DND-41 (cell line): ENCODE measurements around the gene CMTM3.
A peak's percentile ranks its signal among the peaks of the same experiment; 100 is the strongest.

Experiments
- ATAC-seq: fragments of 200-7000 bp; cut with Tn5 transposase; 3 replicates; pipeline ENCODE4 v1.9.1; 2021; ENCODE audit warnings: low read depth; ENCODE audit not compliant: insufficient read depth
- DNase-seq: peaks from one replicate; pipeline ENCODE4 v3.0.0-alpha.2; 2020
- H2AFZ ChIP-seq: 2 replicates; pipeline ENCODE4 v1.6.0; 2012; ENCODE audit warnings: low read depth, low read length
- H3K27ac ChIP-seq: 2 replicates; pipeline ENCODE4 v1.5.1; 2012; ENCODE audit warnings: low read length, inconsistent platforms
- H3K27me3 ChIP-seq: fragments of 200-600 bp; sonication (generic); 2 replicates; pipeline ENCODE4 v1.6.0; 2012; ENCODE audit warnings: low read length, mild to moderate bottlenecking, inconsistent platforms; ENCODE audit not compliant: insufficient read depth, poor library complexity
- H3K36me3 ChIP-seq: 2 replicates; pipeline ENCODE4 v1.5.1; 2012; ENCODE audit warnings: low read length, inconsistent platforms; ENCODE audit not compliant: insufficient read depth
- H3K4me1 ChIP-seq: 2 replicates; pipeline ENCODE4 v1.5.1; 2012; ENCODE audit warnings: mild to moderate bottlenecking, low read length; ENCODE audit not compliant: insufficient read depth
- H3K4me2 ChIP-seq: 2 replicates; pipeline ENCODE4 v1.6.0; 2012; ENCODE audit warnings: mild to moderate bottlenecking, moderate library complexity, low read length, inconsistent platforms; ENCODE audit not compliant: insufficient read depth
- H3K4me3 ChIP-seq, 2 experiments: fragments of 200-600 bp in 1 of 2; shearing (Covaris generic) in 1 of 2; 2 replicates each; pipeline ENCODE4 v1.5.1; 2012 to 2016; ENCODE audit warnings: inconsistent platforms in 2 of 2, low read length in 2 of 2, mild to moderate bottlenecking in 2 of 2, low read depth in 1 of 2, moderate library complexity in 1 of 2
- H3K79me2 ChIP-seq: 2 replicates; pipeline ENCODE4 v1.6.0; 2012; ENCODE audit warnings: low read length, inconsistent platforms; ENCODE audit not compliant: insufficient read depth
- H3K9ac ChIP-seq: 2 replicates; pipeline ENCODE4 v1.6.0; 2012; ENCODE audit warnings: low read depth, mild to moderate bottlenecking, inconsistent platforms, low read length, moderate library complexity
- H3K9me3 ChIP-seq: 2 replicates; pipeline ENCODE4 v1.5.1; 2012; ENCODE audit warnings: low read length, moderate library complexity, mild to moderate bottlenecking, inconsistent platforms; ENCODE audit not compliant: insufficient read depth, severe bottlenecking
- H4K20me1 ChIP-seq: 2 replicates; pipeline ENCODE4 v1.6.0; 2012; ENCODE audit warnings: low read length; ENCODE audit not compliant: insufficient read depth
- EZH2 ChIP-seq: IDR thresholded peaks from 3 replicates; pipeline ENCODE4 v1.6.1; 2012; ENCODE audit warnings: borderline replicate concordance, low read depth, mild to moderate bottlenecking, moderate library complexity, low read length, inconsistent platforms; ENCODE audit not compliant: severe bottlenecking
- TF ChIP-seq, protein P1 (sequence below): IDR thresholded peaks from 2 replicates; pipeline ENCODE4 v1.5.1; 2012; ENCODE audit warnings: borderline replicate concordance, low read length, moderate library complexity, mild to moderate bottlenecking; ENCODE audit not compliant: poor library complexity, severe bottlenecking; ENCODE audit errors: extremely low read depth

Gene CMTM3

GRCh38 chr16:66562409-66562808 is 42.1 kb upstream of the CMTM3 start:
- H3K79me2 ChIP-seq, result peaks cover 83% of the 10 kb centered on the region
- H2AFZ ChIP-seq, result no peak overlapping the region
- H3K9ac ChIP-seq, result no peak overlapping the region
- ATAC-seq (0 out of 3 replicates have a peak, but pooled peaks have one; percentile 4), DNase-seq (no peak)
- H3K4me1 ChIP-seq, result peaks cover 56% of the 10 kb centered on the region
- no peak overlapping the region for H3K4me2 ChIP-seq
- H3K4me3 ChIP-seq, result no peak overlapping the region
- TF ChIP-seq, protein P1, sequence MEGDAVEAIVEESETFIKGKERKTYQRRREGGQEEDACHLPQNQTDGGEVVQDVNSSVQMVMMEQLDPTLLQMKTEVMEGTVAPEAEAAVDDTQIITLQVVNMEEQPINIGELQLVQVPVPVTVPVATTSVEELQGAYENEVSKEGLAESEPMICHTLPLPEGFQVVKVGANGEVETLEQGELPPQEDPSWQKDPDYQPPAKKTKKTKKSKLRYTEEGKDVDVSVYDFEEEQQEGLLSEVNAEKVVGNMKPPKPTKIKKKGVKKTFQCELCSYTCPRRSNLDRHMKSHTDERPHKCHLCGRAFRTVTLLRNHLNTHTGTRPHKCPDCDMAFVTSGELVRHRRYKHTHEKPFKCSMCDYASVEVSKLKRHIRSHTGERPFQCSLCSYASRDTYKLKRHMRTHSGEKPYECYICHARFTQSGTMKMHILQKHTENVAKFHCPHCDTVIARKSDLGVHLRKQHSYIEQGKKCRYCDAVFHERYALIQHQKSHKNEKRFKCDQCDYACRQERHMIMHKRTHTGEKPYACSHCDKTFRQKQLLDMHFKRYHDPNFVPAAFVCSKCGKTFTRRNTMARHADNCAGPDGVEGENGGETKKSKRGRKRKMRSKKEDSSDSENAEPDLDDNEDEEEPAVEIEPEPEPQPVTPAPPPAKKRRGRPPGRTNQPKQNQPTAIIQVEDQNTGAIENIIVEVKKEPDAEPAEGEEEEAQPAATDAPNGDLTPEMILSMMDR, result peak; percentile 31
- no peak for TF ChIP-seq EZH2
- H3K9me3 ChIP-seq, result no peaks in the 10 kb centered on the region
- peak overlapping the region; percentile 33; the same call in 1 of the 2 replicates for H3K27ac ChIP-seq
- no peaks in the 10 kb centered on the region for H3K27me3 ChIP-seq
- peaks cover 50% of the 10 kb centered on the region for H4K20me1 ChIP-seq
- peaks cover 98% of the 10 kb centered on the region for H3K36me3 ChIP-seq

GRCh38 chr16:66562986-66563385 is 41.5 kb upstream of the CMTM3 start:
- H3K36me3 ChIP-seq, result peaks cover 93% of the 10 kb centered on the region
- peaks cover 50% of the 10 kb centered on the region for H3K4me1 ChIP-seq
- no peak overlapping the region for H3K4me3 ChIP-seq
- H3K4me2 ChIP-seq, result no peak overlapping the region
- DNase-seq, result no peak
- peaks cover 77% of the 10 kb centered on the region for H3K79me2 ChIP-seq
- H2AFZ ChIP-seq, result no peak overlapping the region
- TF ChIP-seq, protein P1, result no peak
- no peak for TF ChIP-seq EZH2
- H3K27ac ChIP-seq, result peak overlapping the region; percentile 33
- peak; percentile 48 for ATAC-seq
- H4K20me1 ChIP-seq, result peaks cover 50% of the 10 kb centered on the region
- no peak overlapping the region for H3K9ac ChIP-seq
- H3K27me3 ChIP-seq, result no peaks in the 10 kb centered on the region
- no peaks in the 10 kb centered on the region for H3K9me3 ChIP-seq

- H3K9me3 ChIP-seq, result no peaks in the 10 kb centered on the region
- H3K27ac ChIP-seq, result peak overlapping the region; percentile 33; the same call in 1 of the 2 replicates
- no peak overlapping the region for H3K9ac ChIP-seq
- peaks cover 43% of the 10 kb centered on the region for H3K4me1 ChIP-seq
- H3K79me2 ChIP-seq, result peaks cover 69% of the 10 kb centered on the region
- H3K36me3 ChIP-seq, result peaks cover 85% of the 10 kb centered on the region
- H4K20me1 ChIP-seq, result peaks cover 45% of the 10 kb centered on the region
- H2AFZ ChIP-seq, result no peak overlapping the region
- no peak for TF ChIP-seq EZH2
- TF ChIP-seq, protein P1, result no peak
- H3K4me2 ChIP-seq, result no peak overlapping the region
- H3K4me3 ChIP-seq, result no peak overlapping the region
- ATAC-seq (no peak), DNase-seq (no peak)
- no peaks in the 10 kb centered on the region for H3K27me3 ChIP-seq
Observed at GRCh38 chr16:66563574-66564334, 40.8 kb upstream of the CMTM3 start.
